WERI-Rb-1 (cell line): Measurements from ENCODE around the gene PEAK1.

Source experiments
- DNase-seq: peaks from one replicate; pipeline ENCODE4 v3.0.0-alpha.2; 2020
- H3K27ac ChIP-seq: fragments of 250-450 bp; sonication (Bioruptor Pico); 2 replicates; pipeline ENCODE4 v1.5.1; 2020; ENCODE audit warnings: mild to moderate bottlenecking, moderate library complexity
- H3K27me3 ChIP-seq: fragments of 250-450 bp; sonication (Bioruptor Pico); 2 replicates; pipeline ENCODE4 v1.5.1; 2021; ENCODE audit warnings: mild to moderate bottlenecking, low read depth, moderate library complexity; ENCODE audit not compliant: insufficient read depth, severe bottlenecking
- H3K36me3 ChIP-seq: fragments of 250-450 bp; sonication (Bioruptor Pico); 2 replicates; pipeline ENCODE4 v1.5.1; 2020; ENCODE audit warnings: mild to moderate bottlenecking, moderate library complexity
- H3K4me3 ChIP-seq: 2 replicates; pipeline ENCODE4 v1.5.1; 2011; ENCODE audit warnings: low read depth, mild to moderate bottlenecking, control low read depth, low read length
- H3K9me3 ChIP-seq: fragments of 250-450 bp; sonication (Bioruptor Pico); 2 replicates; pipeline ENCODE4 v1.5.1; 2021; ENCODE audit warnings: mild to moderate bottlenecking, moderate library complexity; ENCODE audit not compliant: severe bottlenecking
- TF ChIP-seq, protein P1 (sequence below): IDR thresholded peaks from 2 replicates; pipeline ENCODE4 v1.5.1; 2011; ENCODE audit warnings: low read depth, mild to moderate bottlenecking, control low read depth, inconsistent platforms, low read length

Gene PEAK1

GRCh38 chr15:77121599-77121998 lies 298.3 kb downstream of the PEAK1 start:
- TF ChIP-seq, protein P1, sequence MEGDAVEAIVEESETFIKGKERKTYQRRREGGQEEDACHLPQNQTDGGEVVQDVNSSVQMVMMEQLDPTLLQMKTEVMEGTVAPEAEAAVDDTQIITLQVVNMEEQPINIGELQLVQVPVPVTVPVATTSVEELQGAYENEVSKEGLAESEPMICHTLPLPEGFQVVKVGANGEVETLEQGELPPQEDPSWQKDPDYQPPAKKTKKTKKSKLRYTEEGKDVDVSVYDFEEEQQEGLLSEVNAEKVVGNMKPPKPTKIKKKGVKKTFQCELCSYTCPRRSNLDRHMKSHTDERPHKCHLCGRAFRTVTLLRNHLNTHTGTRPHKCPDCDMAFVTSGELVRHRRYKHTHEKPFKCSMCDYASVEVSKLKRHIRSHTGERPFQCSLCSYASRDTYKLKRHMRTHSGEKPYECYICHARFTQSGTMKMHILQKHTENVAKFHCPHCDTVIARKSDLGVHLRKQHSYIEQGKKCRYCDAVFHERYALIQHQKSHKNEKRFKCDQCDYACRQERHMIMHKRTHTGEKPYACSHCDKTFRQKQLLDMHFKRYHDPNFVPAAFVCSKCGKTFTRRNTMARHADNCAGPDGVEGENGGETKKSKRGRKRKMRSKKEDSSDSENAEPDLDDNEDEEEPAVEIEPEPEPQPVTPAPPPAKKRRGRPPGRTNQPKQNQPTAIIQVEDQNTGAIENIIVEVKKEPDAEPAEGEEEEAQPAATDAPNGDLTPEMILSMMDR: no peak
- no peaks in the 10 kb centered on the region for H3K27me3 ChIP-seq
- no peak overlapping the region for H3K27ac ChIP-seq
- no peaks in the 10 kb centered on the region for H3K9me3 ChIP-seq
- H3K36me3 ChIP-seq: no peaks in the 10 kb centered on the region; the same call in 1 of the 2 replicates
- H3K4me3 ChIP-seq: no peak overlapping the region
- DNase-seq: no peak

DNA sequence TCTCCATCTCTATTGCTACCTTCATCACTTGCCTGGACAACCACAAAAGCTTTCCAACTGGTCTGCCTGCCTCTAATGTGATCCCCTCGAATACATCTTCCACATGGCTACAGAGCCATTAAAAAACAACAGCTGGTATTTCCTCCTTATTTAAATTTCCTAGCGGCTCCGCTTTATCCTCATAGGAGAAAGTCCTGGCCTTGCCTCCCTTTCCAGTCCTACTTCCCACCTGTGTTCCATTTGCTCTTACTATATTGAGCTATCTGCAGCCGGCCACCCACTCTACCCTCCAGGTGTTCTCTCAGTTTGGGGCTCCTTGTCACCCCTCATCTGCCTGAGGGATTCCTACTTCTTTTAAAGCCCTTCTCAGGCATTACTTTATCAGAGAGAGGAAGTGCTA lies 299.3 kb downstream of the PEAK1 start:
- Histone ChIP-seq H3K27ac (no peak overlapping the region), H3K36me3 (no peaks in the 10 kb centered on the region; the same call in 1 of the 2 replicates), H3K27me3 (no peaks in the 10 kb centered on the region), H3K9me3 (no peaks in the 10 kb centered on the region), H3K4me3 (no peak overlapping the region)
- DNase-seq: no peak
- TF ChIP-seq, protein P1: no peak

- H3K36me3 ChIP-seq: no peaks in the 10 kb centered on the region
- H3K9me3 ChIP-seq: no peaks in the 10 kb centered on the region
- no peak for DNase-seq
- no peak overlapping the region for H3K27ac ChIP-seq
- H3K4me3 ChIP-seq: no peak overlapping the region
- TF ChIP-seq, protein P1: no peak
- no peaks in the 10 kb centered on the region for H3K27me3 ChIP-seq
Observed at GRCh38 chr15:77119446-77119845, 300.5 kb downstream of the PEAK1 start.

GRCh38 chr15:77118882-77119321 lies 301.0 kb downstream of the PEAK1 start:
- Histone ChIP-seq H3K4me3 (no peak overlapping the region), H3K27ac (no peak overlapping the region), H3K9me3 (no peaks in the 10 kb centered on the region), H3K27me3 (no peaks in the 10 kb centered on the region), H3K36me3 (no peaks in the 10 kb centered on the region)
- TF ChIP-seq, protein P1: peak; percentile 62
- peak; percentile 38 for DNase-seq

DNA sequence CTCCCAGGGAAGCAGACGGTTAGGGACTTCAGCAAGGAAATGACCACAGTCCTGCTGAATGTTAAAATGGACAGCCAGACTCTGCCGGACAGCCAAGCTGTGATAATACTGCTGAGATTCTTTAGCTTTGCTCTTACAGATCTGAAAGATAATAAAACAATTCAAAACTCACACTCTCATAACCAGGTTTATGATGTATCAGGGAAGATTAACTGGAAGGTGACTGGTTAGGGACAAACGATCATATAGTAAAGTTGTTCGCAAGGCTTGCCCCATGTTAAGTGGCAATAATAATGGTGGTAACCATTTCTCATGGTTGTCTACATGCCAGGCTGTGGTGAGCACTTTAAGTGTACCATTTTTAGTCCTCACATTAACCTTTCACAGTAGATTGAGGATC lies 304.7 kb downstream of the PEAK1 start:
- H3K36me3 ChIP-seq: no peaks in the 10 kb centered on the region
- no peak for DNase-seq
- TF ChIP-seq, protein P1: no peak
- H3K27me3 ChIP-seq: no peaks in the 10 kb centered on the region
- H3K27ac ChIP-seq: no peak overlapping the region
- no peak overlapping the region for H3K4me3 ChIP-seq
- H3K9me3 ChIP-seq: no peaks in the 10 kb centered on the region

GRCh38 chr15:77112838-77113504 lies 306.9 kb downstream of the PEAK1 start:
- no peak overlapping the region for H3K27ac ChIP-seq
- no peak for DNase-seq
- H3K36me3 ChIP-seq: no peaks in the 10 kb centered on the region
- TF ChIP-seq, protein P1: peak; percentile 35; the same call in 1 of the 2 replicates
- no peaks in the 10 kb centered on the region for H3K9me3 ChIP-seq
- H3K4me3 ChIP-seq: no peak overlapping the region
- H3K27me3 ChIP-seq: no peaks in the 10 kb centered on the region
